Epithelial cell of umbilical artery (primary cell): Measurements from ENCODE around the gene LY6G6D. TPM values are rescaled to one million over a fixed set of nuclear protein-coding genes. Genes with fewer than 3 reads are reported as not detected.

Experiments used
- total RNA-seq: library from RNA; depleted of rRNA; stranded (reverse); fragments of >200 nt; gene quantifications from 2 replicates; pipeline ENCODE4 v1.2.3, GENCODE V29; 2014

The LY6G6D gene
- total RNA-seq, 1 donor from 2014 or later: not detected

Other genes starting within 250 kb of the LY6G6D start
- 23.4 and 50.3 TPM in 2 replicates for gene MICB, start 217.2 kb upstream of the LY6G6D start, total RNA-seq
- not detected in 2 replicates for gene MCCD1, start 186.4 kb upstream of the LY6G6D start, total RNA-seq
- 354 and 456 TPM in 2 replicates for gene DDX39B, start 173.3 kb upstream of the LY6G6D start, total RNA-seq
- 0.97 and 2.0 TPM in 2 replicates for gene ATP6V1G2, start 168.7 kb upstream of the LY6G6D start, total RNA-seq
- gene NFKBIL1, start 167.7 kb upstream of the LY6G6D start, total RNA-seq: 25.3 and 26.9 TPM in 2 replicates
- gene LTA, start 143.1 kb upstream of the LY6G6D start, total RNA-seq: not detected in 2 replicates
- under 0.01 TPM in 1 of 2 replicates, not detected in the other for gene TNF, start 139.8 kb upstream of the LY6G6D start, total RNA-seq
- gene LTB, start 132.9 kb upstream of the LY6G6D start, total RNA-seq: 3.2 and 6.7 TPM in 2 replicates
- 0.32 TPM in 1 of 2 replicates, not detected in the other for gene LST1, start 129.1 kb upstream of the LY6G6D start, total RNA-seq
- not detected in 2 replicates for gene NCR3, start 122.3 kb upstream of the LY6G6D start, total RNA-seq
- gene AIF1, start 100.1 kb upstream of the LY6G6D start, total RNA-seq: not detected in 2 replicates
- 22.2 and 24.0 TPM in 2 replicates for gene PRRC2A, start 94.6 kb upstream of the LY6G6D start, total RNA-seq
- gene BAG6, start 62.7 kb upstream of the LY6G6D start, total RNA-seq: 90.4 and 110 TPM in 2 replicates
- gene APOM, start 59.5 kb upstream of the LY6G6D start, total RNA-seq: 0.30 TPM in 1 of 2 replicates, not detected in the other
- 18.8 and 21.1 TPM in 2 replicates for gene C6orf47, start 54.6 kb upstream of the LY6G6D start, total RNA-seq
- gene GPANK1, start 50.4 kb upstream of the LY6G6D start, total RNA-seq: 10.2 and 10.7 TPM in 2 replicates
- 84.3 and 95.2 TPM in 2 replicates for gene CSNK2B, start 49.3 kb upstream of the LY6G6D start, total RNA-seq
- gene LY6G5B, start 45.4 kb upstream of the LY6G6D start, total RNA-seq: 0.97 and 1.7 TPM in 2 replicates
- gene LY6G5C, start 34.3 kb upstream of the LY6G6D start, total RNA-seq: under 0.01 and 2.7 TPM in 2 replicates
- gene ABHD16A, start 12.0 kb upstream of the LY6G6D start, total RNA-seq: 41.3 and 51.1 TPM in 2 replicates
- gene LY6G6F, start 8.5 kb upstream of the LY6G6D start, total RNA-seq: not detected in 2 replicates
- not detected in 2 replicates for gene LY6G6C, start 6.4 kb downstream of the LY6G6D start, total RNA-seq
- gene MPIG6B, start 8.0 kb downstream of the LY6G6D start, total RNA-seq: not detected in 2 replicates
- 68.5 and 79.6 TPM in 2 replicates for gene DDAH2, start 14.0 kb downstream of the LY6G6D start, total RNA-seq
- 865 and 1,138 TPM in 2 replicates for gene CLIC1, start 21.2 kb downstream of the LY6G6D start, total RNA-seq
- gene MSH5, start 24.7 kb downstream of the LY6G6D start, total RNA-seq: 7.1 and 7.9 TPM in 2 replicates
- 0.65 TPM in 1 of 2 replicates, not detected in the other for gene SAPCD1, start 47.3 kb downstream of the LY6G6D start, total RNA-seq
- not detected in 2 replicates for gene VWA7, start 62.0 kb downstream of the LY6G6D start, total RNA-seq
- gene VARS1, start 80.4 kb downstream of the LY6G6D start, total RNA-seq: 50.3 and 57.1 TPM in 2 replicates
- gene LSM2, start 91.6 kb downstream of the LY6G6D start, total RNA-seq: 57.2 and 65.0 TPM in 2 replicates
- gene HSPA1L, start 99.9 kb downstream of the LY6G6D start, total RNA-seq: 0.76 and 0.97 TPM in 2 replicates
- gene HSPA1A, start 100.2 kb downstream of the LY6G6D start, total RNA-seq: 43.5 and 61.9 TPM in 2 replicates
- gene HSPA1B, start 112.4 kb downstream of the LY6G6D start, total RNA-seq: 60.1 and 104 TPM in 2 replicates
- 58.1 and 93.8 TPM in 2 replicates for gene NEU1, start 147.5 kb downstream of the LY6G6D start, total RNA-seq
- 0.15 and 0.32 TPM in 2 replicates for gene SLC44A4, start 163.6 kb downstream of the LY6G6D start, total RNA-seq
- 36.4 and 43.8 TPM in 2 replicates for gene EHMT2, start 182.3 kb downstream of the LY6G6D start, total RNA-seq
- gene ZBTB12, start 186.7 kb downstream of the LY6G6D start, total RNA-seq: 2.6 and 2.9 TPM in 2 replicates
- not detected in 2 replicates for gene C2, start 212.4 kb downstream of the LY6G6D start, total RNA-seq
- gene CFB, start 230.7 kb downstream of the LY6G6D start, total RNA-seq: 1.3 and 7.9 TPM in 2 replicates
- 118 and 128 TPM in 2 replicates for gene NELFE, start 243.6 kb downstream of the LY6G6D start, total RNA-seq
- gene SKIC2, start 243.8 kb downstream of the LY6G6D start, total RNA-seq: 33.7 and 49.4 TPM in 2 replicates